Stimulated activated memory B cell treated with anti-CD40 and anti-IgM and Interleukin-4, amounts not matched to agents 10 μg/mL and 1 μg/mL and 100 μg/mL, for 72 hours (primary cell): Measurements from ENCODE around the gene COG1.

Experiments
- ATAC-seq: fragments of 150-1000 bp; cut with Tn5 transposase; 2 replicates; pipeline ENCODE4 v1.10.0; 2021
- H3K27ac Mint-ChIP-seq: one replicate; pipeline ENCODE4 v1.8.0; 2022; ENCODE audit warnings: mild to moderate bottlenecking, mixed read lengths
- H3K27me3 Mint-ChIP-seq: one replicate; pipeline ENCODE4 v1.8.0; 2022; ENCODE audit warnings: mixed read lengths
- H3K36me3 Mint-ChIP-seq: one replicate; pipeline ENCODE4 v1.8.0; 2022; ENCODE audit warnings: mixed read lengths
- H3K4me1 Mint-ChIP-seq: one replicate; pipeline ENCODE4 v1.8.0; 2022; ENCODE audit warnings: mixed read lengths
- H3K4me3 Mint-ChIP-seq: one replicate; pipeline ENCODE4 v1.8.0; 2022; ENCODE audit warnings: mild to moderate bottlenecking, moderate library complexity, mixed read lengths
- H3K9me3 Mint-ChIP-seq: one replicate; pipeline ENCODE4 v1.8.0; 2022; ENCODE audit warnings: mixed read lengths

Gene COG1

GRCh38 chr17:73160980-73161630 is 31.8 kb upstream of the COG1 start:
- Mint-ChIP-seq H3K4me1 (peaks cover 33% of the 10 kb centered on the region), H3K4me3 (no peak overlapping the region), H3K27ac (no peak overlapping the region), H3K27me3 (peaks cover 74% of the 10 kb centered on the region), H3K36me3 (no peaks in the 10 kb centered on the region), H3K9me3 (no peaks in the 10 kb centered on the region)
- ATAC-seq, result no peak

- Mint-ChIP-seq H3K27me3 (peaks cover 86% of the 10 kb centered on the region), H3K36me3 (no peaks in the 10 kb centered on the region), H3K4me3 (no peak overlapping the region), H3K4me1 (peaks cover 47% of the 10 kb centered on the region), H3K27ac (no peak overlapping the region), H3K9me3 (no peaks in the 10 kb centered on the region)
- ATAC-seq, result no peak
Observed at GRCh38 chr17:73163043-73163442, 29.8 kb upstream of the COG1 start.

- no peaks in the 10 kb centered on the region for H3K36me3 Mint-ChIP-seq
- peak overlapping the region; percentile 78 for H3K4me3 Mint-ChIP-seq
- H3K27ac Mint-ChIP-seq, result no peak overlapping the region
- peaks cover 47% of the 10 kb centered on the region for H3K4me1 Mint-ChIP-seq
- peaks cover 89% of the 10 kb centered on the region for H3K27me3 Mint-ChIP-seq
- ATAC-seq, result no peak
- no peaks in the 10 kb centered on the region for H3K9me3 Mint-ChIP-seq
Observed at GRCh38 chr17:73165616-73166404, 27.0 kb upstream of the COG1 start.

- peak overlapping the region; percentile 50 for H3K27ac Mint-ChIP-seq
- peak; percentile 58 for ATAC-seq
- H3K9me3 Mint-ChIP-seq, result no peaks in the 10 kb centered on the region
- H3K36me3 Mint-ChIP-seq, result no peaks in the 10 kb centered on the region
- peaks cover 78% of the 10 kb centered on the region for H3K27me3 Mint-ChIP-seq
- peaks cover 47% of the 10 kb centered on the region for H3K4me1 Mint-ChIP-seq
- peak overlapping the region; percentile 78 for H3K4me3 Mint-ChIP-seq
Observed at GRCh38 chr17:73166731-73167581, 25.9 kb upstream of the COG1 start.

GRCh38 chr17:73168667-73169066 is 24.2 kb upstream of the COG1 start:
- no peak for ATAC-seq
- H3K27ac Mint-ChIP-seq, result no peak overlapping the region
- H3K4me1 Mint-ChIP-seq, result peaks cover 43% of the 10 kb centered on the region
- H3K9me3 Mint-ChIP-seq, result no peaks in the 10 kb centered on the region
- H3K27me3 Mint-ChIP-seq, result peaks cover 61% of the 10 kb centered on the region
- H3K4me3 Mint-ChIP-seq, result no peak overlapping the region
- H3K36me3 Mint-ChIP-seq, result no peaks in the 10 kb centered on the region

- Mint-ChIP-seq H3K4me3 (no peak overlapping the region), H3K27me3 (peaks cover 44% of the 10 kb centered on the region), H3K4me1 (peaks cover 26% of the 10 kb centered on the region), H3K27ac (no peak overlapping the region), H3K9me3 (no peaks in the 10 kb centered on the region), H3K36me3 (no peaks in the 10 kb centered on the region)
- no peak for ATAC-seq
Observed at GRCh38 chr17:73170324-73170723, 22.5 kb upstream of the COG1 start.

- Mint-ChIP-seq H3K27me3 (peaks cover 25% of the 10 kb centered on the region), H3K36me3 (no peaks in the 10 kb centered on the region), H3K4me3 (no peak overlapping the region), H3K9me3 (peaks cover 6% of the 10 kb centered on the region), H3K4me1 (peaks cover 7% of the 10 kb centered on the region), H3K27ac (no peak overlapping the region)
- no peak for ATAC-seq
Observed at GRCh38 chr17:73172252-73172651, 20.6 kb upstream of the COG1 start.

- H3K36me3 Mint-ChIP-seq, result no peaks in the 10 kb centered on the region
Observed at GRCh38 chr17:73174126-73174525, 18.7 kb upstream of the COG1 start.

GRCh38 chr17:73175962-73176565 is 16.8 kb upstream of the COG1 start:
- Mint-ChIP-seq H3K4me1 (no peaks in the 10 kb centered on the region), H3K27ac (no peak overlapping the region), H3K27me3 (no peaks in the 10 kb centered on the region), H3K9me3 (peaks cover 6% of the 10 kb centered on the region), H3K36me3 (no peaks in the 10 kb centered on the region), H3K4me3 (no peak overlapping the region)
- ATAC-seq, result no peak

More at GRCh38 chr17:73174126-73174525, 18.7 kb upstream of the COG1 start:
- H3K4me3 Mint-ChIP-seq, result no peak overlapping the region
- H3K9me3 Mint-ChIP-seq, result peaks cover 6% of the 10 kb centered on the region
- no peak for ATAC-seq
- H3K4me1 Mint-ChIP-seq, result no peaks in the 10 kb centered on the region
- H3K27ac Mint-ChIP-seq, result no peak overlapping the region
- peaks cover 11% of the 10 kb centered on the region for H3K27me3 Mint-ChIP-seq

- Mint-ChIP-seq H3K36me3 (no peaks in the 10 kb centered on the region), H3K27ac (no peak overlapping the region), H3K4me3 (no peak overlapping the region), H3K27me3 (no peaks in the 10 kb centered on the region), H3K9me3 (peaks cover 6% of the 10 kb centered on the region), H3K4me1 (no peaks in the 10 kb centered on the region)
- no peak for ATAC-seq
Observed at GRCh38 chr17:73179387-73179786, 13.5 kb upstream of the COG1 start.

- Mint-ChIP-seq H3K4me1 (no peaks in the 10 kb centered on the region), H3K9me3 (peaks cover 6% of the 10 kb centered on the region), H3K4me3 (no peak overlapping the region), H3K27ac (no peak overlapping the region), H3K36me3 (no peaks in the 10 kb centered on the region), H3K27me3 (no peaks in the 10 kb centered on the region)
- no peak for ATAC-seq
Observed at GRCh38 chr17:73179878-73180277, 13.0 kb upstream of the COG1 start.

GRCh38 chr17:73182616-73183310 is 10.1 kb upstream of the COG1 start:
- no peak overlapping the region for H3K27ac Mint-ChIP-seq
- no peaks in the 10 kb centered on the region for H3K4me1 Mint-ChIP-seq
- H3K27me3 Mint-ChIP-seq, result no peaks in the 10 kb centered on the region
- H3K36me3 Mint-ChIP-seq, result no peaks in the 10 kb centered on the region
- no peak for ATAC-seq
- H3K4me3 Mint-ChIP-seq, result no peak overlapping the region
- H3K9me3 Mint-ChIP-seq, result no peaks in the 10 kb centered on the region

GRCh38 chr17:73184136-73184993 is 8.5 kb upstream of the COG1 start:
- H3K27me3 Mint-ChIP-seq, result no peaks in the 10 kb centered on the region
- no peaks in the 10 kb centered on the region for H3K36me3 Mint-ChIP-seq
- no peaks in the 10 kb centered on the region for H3K4me1 Mint-ChIP-seq
- no peak overlapping the region for H3K27ac Mint-ChIP-seq
- ATAC-seq, result no peak
- H3K4me3 Mint-ChIP-seq, result no peak overlapping the region
- H3K9me3 Mint-ChIP-seq, result no peaks in the 10 kb centered on the region
